K562 (cell line): ENCODE results near the gene RASSF7. TPM values are rescaled to one million over a fixed set of nuclear protein-coding genes. Genes with fewer than 3 reads are reported as not detected.
A peak's percentile ranks its signal among the peaks of the same experiment; 100 is the strongest.

Experiments
- ATAC-seq: fragments of 200-7000 bp; cut with Tn5 transposase; 3 replicates; pipeline ENCODE4 v1.9.1; 2020; ENCODE audit warnings: moderate library complexity
- BruUV-seq: library from RNA; stranded (reverse); fragments of 400-500 nt; replicated peaks from 2 replicates; lab custom pipeline; 2021; lab: Mats Ljungman, UMichigan
- CTCF ChIA-PET: fragments of 300-600 bp; formaldehyde crosslinking; extraction: SDS; loops from one replicate; lab custom pipeline; 2021; ENCODE audit warnings: low intra/inter-chr PET ratio; lab: Yijun Ruan, JAX
- POLR2A ChIA-PET: fragments of 300-600, 350-650 bp; sonication (Branson Sonifier 250); formaldehyde crosslinking; extraction: SDS; loops from one replicate; lab custom pipeline; 2021; ENCODE audit warnings: antibody characterized with exemption, inconsistent platforms; lab: Yijun Ruan, JAX
- DNase-seq, 4 experiments: peaks; one replicate each; pipeline versions ENCODE4 v3.0.0 to v3.0.0-alpha.2; 2011 to 2018; ENCODE audit warnings: low spot score in 3 of 4, mixed read lengths in 3 of 4; ENCODE audit errors: extremely low read depth in 1 of 4
- FAIRE-seq: peaks from 2 replicates; lab custom pipeline; 2011; peaks lifted over from hg19 to GRCh38; lab: Jason Lieb, UNC
- H2AFZ ChIP-seq: 2 replicates; pipeline ENCODE4 v1.6.0; 2011; ENCODE audit warnings: low read depth, low read length, control low read depth, inconsistent platforms
- H3K27ac ChIP-seq: fragments of 200-600 bp; 3 replicates; pipeline ENCODE4 v1.8.0; 2011; ENCODE audit warnings: low read depth, mild to moderate bottlenecking, control low read depth, inconsistent platforms, low read length, moderate library complexity, mixed read lengths; ENCODE audit errors: extremely low read depth
- H3K27me3 ChIP-seq, 2 experiments: fragments of 300-600 bp in 1 of 2; 2 replicates in 1 of 2; 3 replicates in 1 of 2; pipeline versions ENCODE4 v1.6.0 to v1.8.0; 2011; ENCODE audit warnings: inconsistent platforms in 2 of 2, low read length in 2 of 2, mild to moderate bottlenecking in 1 of 2, mixed read lengths in 1 of 2, moderate library complexity in 1 of 2; ENCODE audit not compliant: control insufficient read depth in 2 of 2, insufficient read depth in 2 of 2
- H3K36me3 ChIP-seq: fragments of 300-600 bp; 3 replicates; pipeline ENCODE4 v1.8.0; 2011; ENCODE audit warnings: mild to moderate bottlenecking, low read length, inconsistent platforms; ENCODE audit not compliant: control insufficient read depth, insufficient read depth
- H3K4me1 ChIP-seq, 2 experiments: fragments of 200-600 bp in 1 of 2; replicated peaks in 1 of 2; 2 replicates in 1 of 2; 3 replicates in 1 of 2; pipeline versions ENCODE4 v1.5.1 to v1.8.0; 2011; ENCODE audit warnings: inconsistent platforms in 2 of 2, low read length in 2 of 2, mild to moderate bottlenecking in 1 of 2, mixed read lengths in 1 of 2, moderate library complexity in 1 of 2; ENCODE audit not compliant: control insufficient read depth in 2 of 2, insufficient read depth in 2 of 2
- H3K4me2 ChIP-seq: 2 replicates; pipeline ENCODE4 v1.6.1; 2011; ENCODE audit warnings: low read length, control low read depth, inconsistent platforms, mixed read lengths; ENCODE audit not compliant: insufficient read depth
- H3K4me3 ChIP-seq: fragments of 200-600 bp; sonication (generic), shearing (Covaris generic); 2 replicates; pipeline ENCODE4 v1.5.1; 2016; ENCODE audit warnings: control low read depth, inconsistent platforms
- H3K79me2 ChIP-seq: fragments of 200-600 bp; 3 replicates; pipeline ENCODE4 v1.8.0; 2011; ENCODE audit warnings: low read length, inconsistent platforms; ENCODE audit not compliant: control insufficient read depth, insufficient read depth
- H3K9ac ChIP-seq, 2 experiments: 2 replicates each; pipeline versions ENCODE4 v1.6.0 to v1.6.1; 2011; ENCODE audit warnings: low read depth in 2 of 2, low read length in 2 of 2, control low read depth in 1 of 2, inconsistent platforms in 1 of 2, mild to moderate bottlenecking in 1 of 2, mixed read lengths in 1 of 2; ENCODE audit not compliant: insufficient read depth in 1 of 2
- H3K9me1 ChIP-seq: one replicate; pipeline ENCODE4 v1.6.0; 2011; ENCODE audit warnings: inconsistent platforms, mild to moderate bottlenecking, low read length, moderate library complexity; ENCODE audit not compliant: control insufficient read depth, insufficient read depth
- H3K9me3 ChIP-seq: replicated peaks from 2 replicates; pipeline ENCODE4 v1.5.1; 2011; ENCODE audit warnings: low read depth, low read length, inconsistent platforms; ENCODE audit not compliant: control insufficient read depth, insufficient read depth
- H4K20me1 ChIP-seq: replicated peaks from 2 replicates; pipeline ENCODE4 v1.6.1; 2011; ENCODE audit warnings: low read length, inconsistent platforms, mixed read lengths; ENCODE audit not compliant: control insufficient read depth, insufficient read depth
- CBX8 ChIP-seq: fragments of 200-600 bp; sonication (generic); IDR thresholded peaks from 2 replicates; pipeline ENCODE4 v1.6.1; 2012; ENCODE audit warnings: borderline replicate concordance, mixed run types, low read depth, mild to moderate bottlenecking, moderate library complexity, mixed read lengths, low read length, control low read depth, inconsistent platforms; ENCODE audit not compliant: poor library complexity, severe bottlenecking; ENCODE audit errors: extremely low read depth
- CEBPB ChIP-seq: fragments of 450-650 bp; IDR thresholded peaks from 2 replicates; pipeline ENCODE4 v1.6.1; 2016; ENCODE audit warnings: missing genetic modification characterization, missing compliant biosample characterization
- CEBPG ChIP-seq, 3 experiments: fragments of 200-800 bp in 1 of 3; sonication (Bioruptor generic) in 1 of 3; sonication (generic) in 1 of 3; formaldehyde crosslinking in 1 of 3; IDR thresholded peaks in 2 of 3; conservative IDR thresholded peaks in 1 of 3; 2 replicates each; pipeline versions ENCODE4 v1.6.1 to v1.8.0; 2016 to 2022; ENCODE audit warnings: missing compliant biosample characterization in 2 of 3, missing genetic modification characterization in 2 of 3, mild to moderate bottlenecking in 1 of 3, missing genetic modification reagents in 1 of 3
- CLOCK ChIP-seq: fragments of 250-450 bp; sonication (Bioruptor Pico); IDR thresholded peaks from 2 replicates; pipeline ENCODE4 v1.4.0; 2020; ENCODE audit warnings: mild to moderate bottlenecking, moderate library complexity, borderline replicate concordance
- ELF1 ChIP-seq: fragments of 200-800 bp; sonication (Bioruptor generic); IDR thresholded peaks from 2 replicates; pipeline ENCODE4 v1.6.1; 2016; ENCODE audit warnings: missing genetic modification characterization, missing compliant biosample characterization
- NONO ChIP-seq, 2 experiments: fragments of 200-400 bp in 1 of 2; fragments of 450-650 bp in 1 of 2; formaldehyde crosslinking in 1 of 2; IDR thresholded peaks; 2 replicates each; pipeline ENCODE4 v1.6.1; 2017; ENCODE audit warnings: low read depth in 2 of 2, mild to moderate bottlenecking in 2 of 2, moderate library complexity in 2 of 2, low read length in 1 of 2
- PREB ChIP-seq: sonication (generic); formaldehyde crosslinking; IDR thresholded peaks from 2 replicates; pipeline ENCODE4 v1.8.1; 2023; ENCODE audit warnings: mild to moderate bottlenecking, missing genetic modification reagents
- ZNF165 ChIP-seq: fragments of 250-450 bp; sonication (Bioruptor Pico); IDR thresholded peaks from 2 replicates; pipeline ENCODE4 v1.4.0; 2020; ENCODE audit warnings: borderline replicate concordance
- ZNF584 ChIP-seq: fragments of 200-800 bp; sonication (Bioruptor generic); IDR thresholded peaks from 2 replicates; pipeline ENCODE4 v1.6.1; 2016; ENCODE audit warnings: low read depth, mild to moderate bottlenecking, missing genetic modification characterization, missing compliant biosample characterization
- WGBS: fragments of 100-300 bp; shearing (Covaris generic); methylation state at CpG from one replicate; pipeline ENCODE4 v1.1.6; 2016; ENCODE audit warnings: low coverage, mixed read lengths; ENCODE audit not compliant: insufficient coverage; ENCODE audit errors: missing lambda C conversion rate; 5-methylcytosine and 5-hydroxymethylcytosine counted together
- in situ Hi-C: fragments of 300-500 bp; cut with MboI; formaldehyde crosslinking; loops from 4 replicates; pipeline ENCODE4 v1.15.0; 2018; ENCODE audit warnings: inconsistent platforms, mixed read lengths
- intact Hi-C: fragments of 100-400 bp; cut with micrococcal nuclease; formaldehyde crosslinking; loops from 2 replicates; pipeline ENCODE4 v1.14.2; 2022
- polyA plus RNA-seq, 8 experiments: library from polyadenylated mRNA; depleted of rRNA in 4 of 8; stranded (reverse) in 5 of 8; unstranded in 3 of 8; fragments of >200 nt; fragmentation: Nextera tagmentation in 2 of 8; fragmentation: Illumina TruSeq in 1 of 8; extraction: Ambion mirVana in 2 of 8; extraction: Trizol in 1 of 8; gene quantifications; 2 replicates each; pipeline versions ENCODE4 v1.2.1 to v1.2.3, GENCODE V29; 2011 to 2014; ENCODE audit warnings: inconsistent platforms in 1 of 8, missing spikeins in 1 of 8
- total RNA-seq, 7 experiments: library from RNA; depleted of rRNA in 6 of 7; stranded (reverse); fragments of >200 nt in 6 of 7; fragmentation: Illumina TruSeq in 2 of 7; extraction: Trizol in 2 of 7; gene quantifications; 2 replicates each; pipeline versions ENCODE4 v1.2.1 to v1.2.3, GENCODE V29; 2011 to 2021; ENCODE audit warnings: low replicate concordance in 1 of 7
- TF ChIP-seq, protein P1 (sequence below): sonication (generic); formaldehyde crosslinking; IDR thresholded peaks from 2 replicates; pipeline ENCODE4 v1.8.0; 2023; ENCODE audit warnings: missing genetic modification reagents, mild to moderate bottlenecking, borderline replicate concordance

RASSF7 gene
- total and polyA plus RNA-seq, 9 of the 15 experiments (the other 6 are each of a cell fraction or from before 2014, with no cell fraction given): 0.41 to 45.2 (median 18.6) TPM

DNA sequence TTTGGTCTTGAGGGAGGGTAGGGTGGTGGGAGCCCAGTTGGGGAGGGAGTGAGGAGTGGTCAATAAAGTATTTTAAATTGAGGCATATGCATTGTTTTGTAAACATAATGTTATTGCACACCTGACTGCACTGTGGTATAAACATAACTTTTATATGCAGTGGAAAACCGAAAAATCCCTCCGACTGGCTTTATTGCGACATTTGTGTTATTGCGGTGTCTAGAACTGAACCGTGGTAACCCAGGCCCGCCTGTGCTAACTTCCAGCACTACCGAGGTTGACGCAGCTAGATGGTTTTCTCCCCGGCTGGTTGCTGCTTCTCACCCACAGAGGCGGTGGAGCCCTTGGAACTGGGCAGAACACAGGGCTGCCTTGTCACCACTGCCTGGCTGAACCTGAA is 46.2 kb upstream of the RASSF7 start:
- Histone ChIP-seq H4K20me1 (no peaks in the 10 kb centered on the region), H3K9me1 (no peaks in the 10 kb centered on the region), H2AFZ (no peak overlapping the region), H3K27ac (no peak overlapping the region), H3K9me3 (peaks cover 4% of the 10 kb centered on the region), H3K79me2 (no peaks in the 10 kb centered on the region), H3K4me3 (no peak overlapping the region), H3K4me1 (peaks cover 0 to 12% of the 10 kb centered on the region in 2 experiments; a peak in 3 of 5 replicates), H3K27me3 (no peaks in the 10 kb centered on the region), H3K9ac (no peak overlapping the region), H3K36me3 (peaks cover 34% of the 10 kb centered on the region; the same call in 2 of the 3 replicates), H3K4me2 (no peak overlapping the region)
- no TSS peak for BruUV-seq
- no peak for TF ChIP-seq NONO (IDR thresholded peaks at IDR 0.05; ENCODE audit: low read depth in 2 of 2, low read length in 1 of 2)
- TF ChIP-seq, protein P1, sequence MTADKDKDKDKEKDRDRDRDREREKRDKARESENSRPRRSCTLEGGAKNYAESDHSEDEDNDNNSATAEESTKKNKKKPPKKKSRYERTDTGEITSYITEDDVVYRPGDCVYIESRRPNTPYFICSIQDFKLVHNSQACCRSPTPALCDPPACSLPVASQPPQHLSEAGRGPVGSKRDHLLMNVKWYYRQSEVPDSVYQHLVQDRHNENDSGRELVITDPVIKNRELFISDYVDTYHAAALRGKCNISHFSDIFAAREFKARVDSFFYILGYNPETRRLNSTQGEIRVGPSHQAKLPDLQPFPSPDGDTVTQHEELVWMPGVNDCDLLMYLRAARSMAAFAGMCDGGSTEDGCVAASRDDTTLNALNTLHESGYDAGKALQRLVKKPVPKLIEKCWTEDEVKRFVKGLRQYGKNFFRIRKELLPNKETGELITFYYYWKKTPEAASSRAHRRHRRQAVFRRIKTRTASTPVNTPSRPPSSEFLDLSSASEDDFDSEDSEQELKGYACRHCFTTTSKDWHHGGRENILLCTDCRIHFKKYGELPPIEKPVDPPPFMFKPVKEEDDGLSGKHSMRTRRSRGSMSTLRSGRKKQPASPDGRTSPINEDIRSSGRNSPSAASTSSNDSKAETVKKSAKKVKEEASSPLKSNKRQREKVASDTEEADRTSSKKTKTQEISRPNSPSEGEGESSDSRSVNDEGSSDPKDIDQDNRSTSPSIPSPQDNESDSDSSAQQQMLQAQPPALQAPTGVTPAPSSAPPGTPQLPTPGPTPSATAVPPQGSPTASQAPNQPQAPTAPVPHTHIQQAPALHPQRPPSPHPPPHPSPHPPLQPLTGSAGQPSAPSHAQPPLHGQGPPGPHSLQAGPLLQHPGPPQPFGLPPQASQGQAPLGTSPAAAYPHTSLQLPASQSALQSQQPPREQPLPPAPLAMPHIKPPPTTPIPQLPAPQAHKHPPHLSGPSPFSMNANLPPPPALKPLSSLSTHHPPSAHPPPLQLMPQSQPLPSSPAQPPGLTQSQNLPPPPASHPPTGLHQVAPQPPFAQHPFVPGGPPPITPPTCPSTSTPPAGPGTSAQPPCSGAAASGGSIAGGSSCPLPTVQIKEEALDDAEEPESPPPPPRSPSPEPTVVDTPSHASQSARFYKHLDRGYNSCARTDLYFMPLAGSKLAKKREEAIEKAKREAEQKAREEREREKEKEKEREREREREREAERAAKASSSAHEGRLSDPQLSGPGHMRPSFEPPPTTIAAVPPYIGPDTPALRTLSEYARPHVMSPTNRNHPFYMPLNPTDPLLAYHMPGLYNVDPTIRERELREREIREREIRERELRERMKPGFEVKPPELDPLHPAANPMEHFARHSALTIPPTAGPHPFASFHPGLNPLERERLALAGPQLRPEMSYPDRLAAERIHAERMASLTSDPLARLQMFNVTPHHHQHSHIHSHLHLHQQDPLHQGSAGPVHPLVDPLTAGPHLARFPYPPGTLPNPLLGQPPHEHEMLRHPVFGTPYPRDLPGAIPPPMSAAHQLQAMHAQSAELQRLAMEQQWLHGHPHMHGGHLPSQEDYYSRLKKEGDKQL: no peak
- TF ChIP-seq CEBPB (tag): peak; percentile 69
- TF ChIP-seq CLOCK (CRISPR knock-in tag): no peak
- no peak for TF ChIP-seq PREB
- no peak for TF ChIP-seq ELF1
- no peak for TF ChIP-seq ZNF165
- TF ChIP-seq ZNF584 (CRISPR knock-in tag): no peak
- no peak for TF ChIP-seq CBX8
- no peak for TF ChIP-seq CEBPG (CRISPR knock-in tag; IDR thresholded peaks at IDR 0.05)
- 0 out of 4 replicates have a peak, but pooled peaks of 1 of the 2 experiments have one; percentile 19 for TF ChIP-seq CEBPG (tag; conservative IDR thresholded peaks at IDR 0.05 in 1 of 2, IDR thresholded peaks at IDR 0.05 in 1 of 2)
- ChIA-PET POLR2A (no interaction called here), CTCF (no interaction called here)
- 93% methylated on average over 10 of the region's 10 CpGs for WGBS
- ATAC-seq (no peak), DNase-seq (no peak), FAIRE-seq (no peak)
- in situ Hi-C loops (loop anchor here (5.0 kb wide), 1 partner anchor 317 kb away; a partner anchor contains a TSS), intact Hi-C loops (loop anchor here (5.0 kb wide), 1 partner anchor 72 kb away; the partner anchor contains the start of gene ANO9)
